ENCODE measurements around the gene SERPIND1. TPM values are rescaled to one million over a fixed set of nuclear protein-coding genes. Genes with fewer than 3 reads are reported as not detected.

Gene SERPIND1
- total and polyA plus RNA-seq, 11 donors, result 0.04 to 0.44 (median 0.15) TPM; not detected in 5

- no peak for ATAC-seq
- peaks cover 0 to 97% (median 70%) of the 10 kb centered on the region in 9 donors for H3K36me3 ChIP-seq
Measured at GRCh38 chr22:20792966-20793728, 19.2 kb downstream of the SERPIND1 start.

DNA sequence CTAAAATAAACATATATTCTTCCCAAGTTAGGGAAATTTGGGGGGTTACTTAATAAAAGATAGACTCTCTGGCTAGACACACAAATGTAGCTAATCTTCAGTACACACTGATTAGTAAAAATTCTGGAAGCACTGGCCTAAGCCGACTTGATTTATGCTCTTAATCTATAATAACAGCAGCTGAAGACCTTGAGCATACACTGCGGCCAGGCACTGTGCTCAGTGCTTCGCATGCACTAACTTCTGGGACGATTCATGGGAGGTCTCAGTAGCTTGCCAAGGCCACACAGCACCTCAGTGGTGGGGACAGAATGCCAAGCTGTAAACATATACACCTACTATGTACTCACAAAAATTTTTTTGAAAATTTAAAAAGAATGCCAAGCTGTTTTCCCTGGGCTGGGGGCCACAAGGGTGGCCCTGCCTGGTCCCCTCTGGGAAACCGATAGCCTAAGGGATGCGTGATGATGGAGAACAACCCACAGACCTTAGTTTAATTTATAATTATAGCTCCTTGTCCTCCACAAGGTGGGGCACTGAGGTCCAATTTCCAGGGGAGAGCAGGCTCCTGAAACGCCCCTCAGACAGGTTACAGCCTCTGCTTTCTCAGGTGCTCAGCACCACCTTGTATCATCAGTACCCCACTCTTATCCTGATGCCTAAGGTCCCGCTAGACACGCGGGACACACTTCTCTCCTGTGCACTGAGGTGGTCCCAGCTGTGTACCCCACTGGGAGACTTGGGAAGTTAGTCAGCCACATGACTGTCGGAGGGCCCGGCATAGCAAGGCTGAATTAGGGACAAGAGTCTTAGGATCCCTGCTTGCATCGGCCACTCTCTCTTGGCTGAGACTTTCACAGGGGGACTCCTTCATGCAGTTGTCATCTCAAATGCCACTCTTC lies 20.1 kb downstream of the SERPIND1 start:
- no peak overlapping the region for H3K27ac ChIP-seq
- H3K9me3 ChIP-seq, result no peaks in the 10 kb centered on the region
- H3K4me3 ChIP-seq, result no peak overlapping the region
- 82 to 89% (median 86%) methylated on average over 13 of the region's 13 CpGs for WGBS, 4 donors
- intact Hi-C loops (cut with DNase I), result no loop called here
- TF ChIP-seq POLR2A (IDR thresholded peaks at IDR 0.05), result no peak
- TF ChIP-seq, protein P1, sequence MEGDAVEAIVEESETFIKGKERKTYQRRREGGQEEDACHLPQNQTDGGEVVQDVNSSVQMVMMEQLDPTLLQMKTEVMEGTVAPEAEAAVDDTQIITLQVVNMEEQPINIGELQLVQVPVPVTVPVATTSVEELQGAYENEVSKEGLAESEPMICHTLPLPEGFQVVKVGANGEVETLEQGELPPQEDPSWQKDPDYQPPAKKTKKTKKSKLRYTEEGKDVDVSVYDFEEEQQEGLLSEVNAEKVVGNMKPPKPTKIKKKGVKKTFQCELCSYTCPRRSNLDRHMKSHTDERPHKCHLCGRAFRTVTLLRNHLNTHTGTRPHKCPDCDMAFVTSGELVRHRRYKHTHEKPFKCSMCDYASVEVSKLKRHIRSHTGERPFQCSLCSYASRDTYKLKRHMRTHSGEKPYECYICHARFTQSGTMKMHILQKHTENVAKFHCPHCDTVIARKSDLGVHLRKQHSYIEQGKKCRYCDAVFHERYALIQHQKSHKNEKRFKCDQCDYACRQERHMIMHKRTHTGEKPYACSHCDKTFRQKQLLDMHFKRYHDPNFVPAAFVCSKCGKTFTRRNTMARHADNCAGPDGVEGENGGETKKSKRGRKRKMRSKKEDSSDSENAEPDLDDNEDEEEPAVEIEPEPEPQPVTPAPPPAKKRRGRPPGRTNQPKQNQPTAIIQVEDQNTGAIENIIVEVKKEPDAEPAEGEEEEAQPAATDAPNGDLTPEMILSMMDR (IDR thresholded peaks at IDR 0.05), result no peak
- peaks cover 2 to 97% (median 70%) of the 10 kb centered on the region in 9 donors for H3K36me3 ChIP-seq
- ATAC-seq (no peak), DNase-seq (no peak)
- H3K27me3 ChIP-seq, result no peaks in the 10 kb centered on the region
- H3K4me1 ChIP-seq, result no peaks in the 10 kb centered on the region

More at GRCh38 chr22:20792966-20793728, 19.2 kb downstream of the SERPIND1 start:
- DNase-seq, result no peak
- no peak overlapping the region for H3K27ac ChIP-seq
- TF ChIP-seq POLR2A (IDR thresholded peaks at IDR 0.05), result peak in 1 of 2 donors; percentile 7
- TF ChIP-seq, protein P1 (IDR thresholded peaks at IDR 0.05), result no peak
- 84 to 87% (median 86%) methylated on average over 3 of the region's 3 CpGs for WGBS, 4 donors
- H3K9me3 ChIP-seq, result no peaks in the 10 kb centered on the region
- H3K4me3 ChIP-seq, result no peak overlapping the region
- H3K27me3 ChIP-seq, result no peaks in the 10 kb centered on the region
- peaks cover 0 to 3% (median 0%) of the 10 kb centered on the region in 12 donors for H3K4me1 ChIP-seq
- intact Hi-C loops (cut with DNase I), result no loop called here

DNA sequence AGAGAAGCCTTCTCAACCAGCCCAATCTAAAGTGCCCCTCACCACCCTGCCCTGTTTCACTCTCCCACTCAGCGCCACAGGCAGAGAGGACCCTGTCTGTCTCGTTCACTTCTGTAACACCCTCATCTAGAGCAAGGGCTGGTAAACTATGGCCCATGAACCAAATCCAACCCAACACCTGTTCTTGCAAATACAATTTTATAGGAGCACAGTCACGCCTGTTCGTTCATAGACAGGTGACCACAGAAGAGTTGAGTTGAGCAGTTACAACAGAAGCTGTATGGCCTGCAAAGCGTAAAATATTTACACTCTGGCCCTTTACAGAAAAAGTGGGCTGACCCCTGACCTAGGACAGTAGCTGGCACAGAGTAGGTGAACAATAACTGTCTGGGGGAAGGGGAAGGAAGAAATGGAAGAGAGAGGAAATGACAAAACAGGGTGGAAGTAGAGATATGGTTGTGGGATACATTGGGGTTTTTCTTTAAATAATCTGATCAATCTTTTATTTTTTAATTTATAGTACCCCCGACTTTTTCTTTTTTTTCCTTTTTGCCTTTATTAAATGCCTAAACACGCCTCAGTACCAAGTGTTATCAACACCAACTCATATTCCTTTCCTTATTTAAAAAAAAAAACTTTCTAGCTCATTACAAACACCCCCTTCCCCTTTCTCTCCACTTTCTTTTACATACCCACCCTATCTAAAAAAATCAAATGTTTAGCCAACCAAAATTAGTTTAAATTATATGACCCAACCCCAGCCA lies 20.9 kb downstream of the SERPIND1 start:
- no peak for DNase-seq
- Histone ChIP-seq H3K4me1 (no peaks in the 10 kb centered on the region), H3K9me3 (no peaks in the 10 kb centered on the region), H3K36me3 (peaks cover 4 to 97% (median 74%) of the 10 kb centered on the region in 9 donors), H3K4me3 (no peak overlapping the region), H3K27me3 (no peaks in the 10 kb centered on the region), H3K27ac (no peak overlapping the region)
- TF ChIP-seq POLR2A (IDR thresholded peaks at IDR 0.05), result no peak
- TF ChIP-seq, protein P1 (IDR thresholded peaks at IDR 0.05), result no peak
- intact Hi-C loops (cut with DNase I), result no loop called here
- 91 to 94% (median 93%) methylated on average over 7 of the region's 7 CpGs for WGBS, 4 donors
- no peak for ATAC-seq

Measured in heart left ventricle (tissue), 16 donors.